Hematopoietic multipotent progenitor cell treated with erythropoietin and hydrocortisone succinate and interleukin-3 and kit ligand, for 8 days (in vitro differentiated cells): ENCODE results near the gene ESYT2.
"Not testable (repeated sequence)": the region's sequence is repeated elsewhere in the genome, so short reads cannot be mapped to it uniquely, and the experiment has no call there.

Experiments used
- DNase-seq: peaks from one replicate; pipeline ENCODE4 v3.0.0-alpha.2; 2015

Gene ESYT2

GRCh38 chr7:158720112-158720511 lies 109.2 kb downstream of the ESYT2 start:
- no peak for DNase-seq

DNA sequence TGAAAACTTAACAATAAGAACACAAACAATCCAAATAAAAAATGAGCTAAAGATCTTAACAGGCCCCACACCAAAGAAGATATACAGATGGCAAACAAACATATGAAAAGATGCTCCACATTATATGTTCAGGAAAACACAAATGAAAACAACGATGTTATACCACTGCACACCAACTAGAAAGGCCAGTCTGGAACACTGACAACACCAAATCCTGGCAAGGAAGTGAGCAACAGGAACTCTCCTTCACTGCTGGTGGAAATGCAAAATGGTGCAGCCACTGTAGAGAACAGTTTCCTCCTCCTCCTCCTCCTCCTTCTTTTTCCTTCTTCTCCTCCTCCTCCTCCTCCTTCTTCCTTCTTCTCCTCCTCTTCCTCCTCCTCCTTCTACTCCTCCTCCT lies 112.5 kb downstream of the ESYT2 start:
- DNase-seq = no peak

DNA sequence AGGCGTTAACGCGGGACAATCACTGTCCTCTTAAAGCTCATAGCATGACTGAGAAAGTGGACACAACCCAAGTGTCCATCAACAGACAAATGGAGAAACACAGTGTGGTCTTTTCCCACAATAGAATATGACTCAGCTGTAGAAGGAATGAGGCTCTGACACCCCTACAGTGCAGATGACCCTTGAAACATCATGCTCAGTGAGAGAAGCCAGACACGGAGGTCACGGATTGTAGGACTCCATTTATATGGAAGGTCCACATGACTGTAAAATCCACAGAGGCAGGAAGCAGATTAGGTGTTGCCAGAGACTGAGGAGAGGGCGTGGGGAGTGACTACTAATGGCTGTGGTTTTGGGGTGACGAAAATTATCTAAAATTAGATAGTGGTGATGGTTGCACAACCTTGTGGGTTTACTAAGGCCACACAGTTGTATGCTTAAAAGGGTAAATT lies 118.6 kb downstream of the ESYT2 start:
- peak; percentile 89 for DNase-seq

GRCh38 chr7:158707610-158708009 lies 121.7 kb downstream of the ESYT2 start:
- peak; percentile 28 for DNase-seq

GRCh38 chr7:158706710-158707590 lies 122.4 kb downstream of the ESYT2 start:
- no peak for DNase-seq

- peak; percentile 20 for DNase-seq
Observed at GRCh38 chr7:158706273-158706704, 123.0 kb downstream of the ESYT2 start.

GRCh38 chr7:158705234-158705850 lies 124.0 kb downstream of the ESYT2 start:
- peak; percentile 24 for DNase-seq

GRCh38 chr7:158704524-158705233 lies 124.6 kb downstream of the ESYT2 start, which contains the start of gene NCAPG2:
NCAPG2 (minus strand) TSS chr7:158704804; CDS start chr7:158701899, 2,905 bp downstream.
- peak; percentile 98 for DNase-seq

DNA sequence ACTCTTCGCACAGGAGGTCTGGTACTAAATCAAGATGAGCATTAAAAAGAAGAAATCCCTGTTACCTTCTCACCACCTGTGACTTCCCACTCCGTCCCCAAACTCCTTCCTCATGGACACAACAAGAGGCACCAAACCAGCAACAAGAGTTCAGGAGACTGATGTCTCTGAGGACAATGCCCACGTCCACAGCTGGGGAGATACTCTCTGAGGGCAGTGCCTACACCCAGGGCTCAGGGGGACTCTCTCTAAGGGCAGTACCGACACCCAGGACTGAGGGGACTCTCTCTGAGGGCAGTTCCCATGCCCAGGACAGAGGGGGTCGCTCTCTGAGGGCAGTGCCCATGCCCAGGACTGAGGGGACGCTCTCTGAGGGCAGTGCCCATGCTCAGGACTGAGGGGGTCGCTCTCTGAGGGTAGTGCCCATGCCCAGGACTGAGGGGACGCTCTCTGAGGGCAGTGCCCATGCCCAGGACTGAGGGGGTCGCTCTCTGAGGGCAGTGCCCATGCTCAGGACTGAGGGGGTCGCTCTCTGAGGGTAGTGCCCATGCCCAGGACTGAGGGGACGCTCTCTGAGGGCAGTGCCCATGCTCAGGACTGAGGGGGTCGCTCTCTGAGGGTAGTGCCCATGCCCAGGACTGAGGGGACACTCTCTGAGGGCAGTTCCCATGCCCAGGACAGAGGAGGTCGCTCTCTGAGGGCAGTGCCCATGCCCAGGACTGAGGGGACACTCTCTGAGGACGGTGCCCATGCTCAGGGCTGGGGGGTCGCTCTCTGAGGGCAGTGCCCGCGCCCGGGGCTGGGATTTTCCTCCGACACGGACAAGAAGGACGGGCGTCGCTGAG lies 125.4 kb downstream of the ESYT2 start:
- not testable (repeated sequence) for DNase-seq

GRCh38 chr7:158702944-158703343 lies 126.4 kb downstream of the ESYT2 start:
- DNase-seq = peak; percentile 50

GRCh38 chr7:158702196-158702595 lies 127.1 kb downstream of the ESYT2 start:
- no peak for DNase-seq

DNA sequence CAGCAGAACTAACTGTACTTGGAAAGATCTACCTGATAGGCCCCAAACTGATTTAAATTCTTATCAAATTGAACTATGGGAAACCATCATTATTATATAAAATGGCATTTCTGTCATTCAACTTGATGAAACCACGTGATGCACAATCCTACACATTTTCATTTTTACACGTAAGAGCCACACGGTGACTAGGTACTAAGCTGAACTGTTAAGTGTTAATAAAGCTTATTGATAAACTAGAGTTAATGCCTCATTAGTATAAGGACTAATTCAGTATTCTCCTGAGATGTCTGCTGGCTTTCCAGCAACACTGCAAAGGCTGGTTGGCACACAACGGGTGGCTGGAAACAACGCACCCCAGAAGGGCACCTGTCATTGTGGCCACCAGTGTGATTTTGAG lies 129.3 kb downstream of the ESYT2 start:
- DNase-seq = no peak

DNA sequence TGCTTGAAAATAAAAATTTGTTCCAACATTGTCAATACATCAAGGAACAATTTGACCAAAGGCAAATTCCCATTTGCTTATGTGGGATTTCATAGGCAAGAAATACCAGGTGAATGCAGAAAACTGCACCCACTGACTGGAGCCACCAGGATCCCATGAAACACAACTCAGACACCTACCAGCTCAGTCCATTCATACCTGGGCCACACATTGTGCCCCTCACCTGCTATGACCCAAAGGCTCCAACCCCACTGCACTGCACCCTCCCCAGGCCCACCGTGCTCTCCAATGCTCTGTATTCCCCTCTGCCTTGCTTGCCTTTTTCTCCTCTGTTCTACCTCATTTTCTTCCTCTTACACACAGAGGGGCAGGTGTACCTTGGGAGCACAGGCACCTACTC lies 130.0 kb downstream of the ESYT2 start:
- no peak for DNase-seq

- DNase-seq = no peak
Observed at GRCh38 chr7:158698657-158699195, 130.6 kb downstream of the ESYT2 start.

- not testable (repeated sequence) for DNase-seq
Observed at GRCh38 chr7:158697597-158697996, 131.7 kb downstream of the ESYT2 start.

DNA sequence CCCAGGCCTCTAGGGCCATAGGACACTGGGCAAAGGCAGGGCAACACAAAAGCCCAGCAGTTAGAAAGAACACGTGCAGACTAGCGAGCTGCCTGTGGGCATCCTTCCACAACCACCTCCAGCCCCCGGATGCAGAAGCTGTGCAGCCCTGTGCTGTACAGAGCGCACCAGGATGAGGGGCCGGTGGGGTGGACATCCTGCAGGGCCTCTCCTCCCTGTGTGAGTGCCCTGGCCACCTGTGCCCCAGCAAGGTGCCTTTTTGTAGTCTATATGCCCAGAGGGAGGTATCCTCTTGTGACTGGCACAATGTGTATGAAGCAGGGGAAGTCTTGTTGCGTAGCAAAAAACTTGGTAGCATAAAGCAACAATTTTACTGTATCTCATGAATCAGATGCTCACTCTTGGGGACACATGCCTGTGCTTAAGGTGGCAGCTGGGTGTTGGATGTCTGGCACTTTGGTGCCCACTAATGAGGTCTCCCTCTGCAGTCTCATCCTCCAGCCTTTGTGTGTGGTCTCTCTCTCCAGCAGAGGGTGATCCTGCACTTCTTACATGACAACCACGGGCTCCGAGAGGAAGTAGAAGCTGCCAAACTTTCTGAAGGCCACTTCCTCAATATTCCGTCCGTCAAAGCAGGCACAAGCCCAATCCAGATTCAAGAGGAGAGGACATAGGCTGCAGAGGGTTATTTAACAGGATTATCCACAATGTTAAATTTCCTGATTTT lies 133.4 kb downstream of the ESYT2 start:
- DNase-seq = peak; percentile 81

DNA sequence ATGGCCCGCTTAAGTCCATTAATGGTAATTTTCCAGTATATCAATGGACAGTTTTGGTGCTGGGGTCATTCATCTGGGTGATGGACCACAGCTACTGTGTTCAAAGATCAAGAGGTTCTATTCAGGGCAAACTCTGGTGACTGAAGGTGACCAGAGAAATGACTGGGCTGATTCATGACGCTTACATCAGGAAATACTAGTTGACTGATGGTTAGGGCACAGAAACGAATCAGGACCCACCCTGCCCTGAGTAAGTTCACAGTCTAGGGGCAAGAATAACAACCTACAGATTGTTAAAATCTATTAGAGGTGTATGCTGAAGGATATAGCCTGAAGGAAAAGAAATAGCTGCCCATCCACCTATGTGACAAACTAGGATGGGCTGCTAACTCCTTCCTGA lies 134.3 kb downstream of the ESYT2 start:
- DNase-seq = no peak

DNA sequence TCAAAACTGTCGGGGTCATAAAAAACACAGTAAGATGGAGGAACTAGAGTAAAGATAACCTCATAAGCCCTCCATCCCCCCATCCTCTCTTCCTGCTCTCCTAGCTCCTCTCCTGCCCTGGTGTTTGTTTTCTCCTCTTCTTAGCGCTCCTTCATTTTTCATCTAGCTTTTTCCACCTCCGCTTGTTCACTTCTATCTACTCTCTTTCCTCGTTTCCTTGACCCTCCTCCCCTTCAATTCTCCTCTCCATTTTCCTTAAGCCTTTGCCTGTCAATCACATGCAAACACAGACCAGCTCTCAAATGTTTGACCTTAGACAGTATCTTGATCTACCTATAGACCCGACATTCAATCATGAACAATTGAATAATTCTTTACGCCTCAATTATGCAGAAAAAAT lies 134.7 kb downstream of the ESYT2 start:
- DNase-seq = no peak

DNA sequence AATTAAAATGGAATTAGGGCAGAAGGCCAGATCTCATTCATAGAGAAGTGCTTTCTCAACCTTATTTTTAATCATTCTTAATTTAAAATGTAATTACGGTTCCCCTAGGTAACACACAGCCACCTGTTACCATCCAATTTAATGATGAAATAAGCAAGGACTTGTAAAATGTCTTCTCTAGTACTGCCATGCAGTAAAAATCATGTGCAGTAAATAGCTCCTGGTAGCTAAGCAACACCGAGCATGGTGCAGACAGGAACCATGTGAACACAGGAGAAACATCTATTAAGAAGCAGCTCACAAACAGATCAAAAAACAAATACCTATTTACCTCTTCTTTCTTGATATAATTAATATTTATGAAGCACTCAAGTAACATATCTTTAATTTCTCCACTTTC lies 139.8 kb downstream of the ESYT2 start:
- DNase-seq = no peak

DNA sequence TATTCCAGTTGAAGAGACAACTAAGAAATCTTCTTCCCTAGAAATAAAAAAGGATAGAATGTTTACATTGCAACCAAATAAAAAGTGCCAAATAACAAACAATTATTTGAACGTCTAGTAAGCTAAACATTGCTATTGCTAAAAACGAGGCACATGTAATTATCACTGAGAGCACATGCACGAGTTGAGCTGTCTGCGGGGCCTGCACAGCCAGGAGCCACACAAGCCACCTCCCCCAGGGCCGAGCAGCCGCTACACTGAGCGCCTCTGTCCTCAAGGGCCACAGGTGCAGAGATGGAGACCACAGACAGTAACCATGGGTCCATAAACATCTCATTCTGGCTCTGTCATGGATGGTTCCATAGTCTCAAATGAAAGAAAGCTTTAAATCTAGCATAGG lies 141.9 kb downstream of the ESYT2 start:
- DNase-seq = no peak

- DNase-seq = no peak
Observed at GRCh38 chr7:158685693-158686092, 143.6 kb downstream of the ESYT2 start.
